IMR-90 (cell line): ENCODE results near the gene DEFB131B. TPM values are rescaled to one million over a fixed set of nuclear protein-coding genes. Genes with fewer than 3 reads are reported as not detected.

Experiments used
- ATAC-seq: fragments of 200-7000 bp; cut with Tn5 transposase; 2 replicates; pipeline ENCODE4 v1.9.1; 2020; ENCODE audit warnings: low read depth, mild to moderate bottlenecking, moderate library complexity
- BruUV-seq: library from RNA; stranded (reverse); fragments of 400-500 nt; replicated peaks from 2 replicates; lab custom pipeline; 2021; lab: Mats Ljungman, UMichigan
- CTCF ChIA-PET: fragments of 300-600 bp; formaldehyde crosslinking; extraction: SDS; loops from one replicate; lab custom pipeline; 2021; ENCODE audit warnings: antibody characterized with exemption; lab: Yijun Ruan, JAX
- POLR2A ChIA-PET: fragments of 300-600 bp; sonication (Branson Sonifier 250); formaldehyde crosslinking; loops from one replicate; lab custom pipeline; 2022; ENCODE audit warnings: antibody characterized with exemption; ENCODE audit not compliant: unreplicated experiment; lab: Charles Lee
- DNase-seq: peaks from one replicate; pipeline ENCODE4 v3.0.0; 2013
- H2AFZ ChIP-seq: replicated peaks from 2 replicates; pipeline ENCODE3; 2013; ENCODE audit warnings: low read length, mild to moderate bottlenecking; ENCODE audit not compliant: poor library complexity
- H2AK5ac ChIP-seq: 2 replicates; pipeline ENCODE4 v1.6.1; 2013; ENCODE audit warnings: low read depth, low read length, inconsistent platforms
- H2AK9ac ChIP-seq: replicated peaks from 2 replicates; pipeline ENCODE3; 2013; ENCODE audit warnings: mild to moderate bottlenecking, low read depth, low read length, moderate library complexity; ENCODE audit not compliant: poor library complexity
- H2BK120ac ChIP-seq: 2 replicates; pipeline ENCODE4 v1.6.1; 2013; ENCODE audit warnings: low read depth, low read length, inconsistent platforms
- H2BK15ac ChIP-seq: 3 replicates; pipeline ENCODE4 v1.6.1; 2013; ENCODE audit warnings: low read depth, low read length, inconsistent platforms
- H2BK20ac ChIP-seq: 2 replicates; pipeline ENCODE4 v1.6.1; 2013; ENCODE audit warnings: low read depth, mild to moderate bottlenecking, inconsistent platforms, low read length, moderate library complexity
- H2BK5ac ChIP-seq: 2 replicates; pipeline ENCODE4 v1.6.1; 2013; ENCODE audit warnings: mild to moderate bottlenecking, low read depth, low read length, inconsistent platforms; ENCODE audit not compliant: poor library complexity, severe bottlenecking
- H3K14ac ChIP-seq: replicated peaks from 2 replicates; pipeline ENCODE4 v1.6.1; 2013; ENCODE audit warnings: low read depth, low read length, inconsistent platforms
- H3K18ac ChIP-seq: 2 replicates; pipeline ENCODE4 v1.6.1; 2013; ENCODE audit warnings: low read depth, low read length, control low read depth
- H3K23ac ChIP-seq: 2 replicates; pipeline ENCODE4 v1.6.1; 2013; ENCODE audit warnings: low read depth, low read length, inconsistent platforms
- H3K27ac ChIP-seq: 2 replicates; pipeline ENCODE4 v1.5.1; 2013; ENCODE audit warnings: mild to moderate bottlenecking, control low read depth, low read length; ENCODE audit not compliant: insufficient read depth
- H3K27me3 ChIP-seq: 2 replicates; pipeline ENCODE4 v1.6.1; 2013; ENCODE audit warnings: low read length; ENCODE audit not compliant: control insufficient read depth, insufficient read depth
- H3K36me3 ChIP-seq: 2 replicates; pipeline ENCODE4 v1.6.1; 2013; ENCODE audit warnings: low read length, mixed read lengths; ENCODE audit not compliant: control insufficient read depth, insufficient read depth
- H3K4ac ChIP-seq: 2 replicates; pipeline ENCODE4 v1.6.1; 2013; ENCODE audit warnings: low read depth, low read length, inconsistent platforms
- H3K4me1 ChIP-seq: 2 replicates; pipeline ENCODE4 v1.6.1; 2013; ENCODE audit warnings: low read length, mixed read lengths; ENCODE audit not compliant: control insufficient read depth, insufficient read depth
- H3K4me2 ChIP-seq: 2 replicates; pipeline ENCODE4 v1.6.1; 2013; ENCODE audit warnings: low read depth, mild to moderate bottlenecking, control low read depth, low read length, moderate library complexity
- H3K4me3 ChIP-seq: 2 replicates; pipeline ENCODE4 v1.5.1; 2013; ENCODE audit warnings: low read depth, mild to moderate bottlenecking, control low read depth, low read length, moderate library complexity; ENCODE audit not compliant: insufficient read depth
- H3K56ac ChIP-seq: 2 replicates; pipeline ENCODE4 v1.6.1; 2013; ENCODE audit warnings: low read length, inconsistent platforms; ENCODE audit not compliant: insufficient read depth; ENCODE audit errors: extremely low read depth
- H3K79me1 ChIP-seq, 2 experiments: 2 replicates each; pipeline ENCODE4 v1.6.1; 2013; ENCODE audit warnings: low read length in 2 of 2, inconsistent platforms in 1 of 2, low read depth in 1 of 2
- H3K9ac ChIP-seq: 2 replicates; pipeline ENCODE4 v1.6.1; 2013; ENCODE audit warnings: low read depth, low read length, control low read depth
- H3K9me1 ChIP-seq: 2 replicates; pipeline ENCODE4 v1.6.1; 2013; ENCODE audit warnings: low read length, inconsistent platforms; ENCODE audit not compliant: insufficient read depth
- H3K9me3 ChIP-seq: 2 replicates; pipeline ENCODE4 v1.6.1; 2013; ENCODE audit warnings: low read length; ENCODE audit not compliant: control insufficient read depth, insufficient read depth
- H4K20me1 ChIP-seq: 2 replicates; pipeline ENCODE4 v1.6.1; 2013; ENCODE audit warnings: low read length, inconsistent platforms; ENCODE audit not compliant: insufficient read depth
- H4K5ac ChIP-seq: 2 replicates; pipeline ENCODE4 v1.6.1; 2013; ENCODE audit warnings: mild to moderate bottlenecking, low read depth, low read length, control low read depth
- H4K8ac ChIP-seq, 2 experiments: 2 replicates each; pipeline ENCODE4 v1.6.1; 2013; ENCODE audit warnings: low read depth in 2 of 2, low read length in 2 of 2, control low read depth in 1 of 2, inconsistent platforms in 1 of 2
- H4K91ac ChIP-seq: 2 replicates; pipeline ENCODE4 v1.6.1; 2013; ENCODE audit warnings: low read depth, low read length, inconsistent platforms; ENCODE audit not compliant: insufficient read depth
- CEBPB ChIP-seq: IDR thresholded peaks from 2 replicates; pipeline ENCODE4 v1.6.1; 2012; ENCODE audit warnings: low read depth, low read length, improper control_type of control experiment
- CHD1 ChIP-seq: IDR thresholded peaks from 2 replicates; pipeline ENCODE4 v1.6.1; 2012; ENCODE audit warnings: low read depth, low read length, improper control_type of control experiment
- FOS ChIP-seq: fragments of 150-350 bp; IDR thresholded peaks from 2 replicates; pipeline ENCODE4 v1.6.1; 2016; ENCODE audit warnings: low read depth, low read length
- MAFK ChIP-seq: IDR thresholded peaks from 2 replicates; pipeline ENCODE4 v1.6.1; 2012; ENCODE audit warnings: low read depth, low read length, improper control_type of control experiment
- MAZ ChIP-seq: IDR thresholded peaks from 2 replicates; pipeline ENCODE4 v1.6.1; 2012; ENCODE audit warnings: low read depth, mild to moderate bottlenecking, low read length, improper control_type of control experiment, moderate library complexity, borderline replicate concordance
- MXI1 ChIP-seq: IDR thresholded peaks from 2 replicates; pipeline ENCODE4 v1.6.1; 2012; ENCODE audit warnings: low read depth, mild to moderate bottlenecking, low read length, moderate library complexity, borderline replicate concordance
- NFE2L2 ChIP-seq: fragments of 150-350 bp; IDR thresholded peaks from 2 replicates; pipeline ENCODE4 v1.6.1; 2016; ENCODE audit warnings: low read depth, mild to moderate bottlenecking, low read length
- POLR2A ChIP-seq: IDR thresholded peaks from 2 replicates; pipeline ENCODE4 v1.6.1; 2012; ENCODE audit warnings: mild to moderate bottlenecking, low read depth, low read length
- RAD21 ChIP-seq: IDR thresholded peaks from 2 replicates; pipeline ENCODE4 v1.6.1; 2012; ENCODE audit warnings: low read length, improper control_type of control experiment
- RCOR1 ChIP-seq: IDR thresholded peaks from 2 replicates; pipeline ENCODE4 v1.6.1; 2012; ENCODE audit warnings: mild to moderate bottlenecking, low read length, improper control_type of control experiment; ENCODE audit not compliant: insufficient replicate concordance
- RFX5 ChIP-seq: IDR thresholded peaks from 2 replicates; pipeline ENCODE4 v1.8.0; 2012; ENCODE audit warnings: low read depth, mild to moderate bottlenecking, low read length, moderate library complexity
- SMC3 ChIP-seq: fragments of 150-350 bp; IDR thresholded peaks from 2 replicates; pipeline ENCODE4 v1.6.1; 2016; ENCODE audit warnings: low read depth, mild to moderate bottlenecking, antibody characterized with exemption, low read length, moderate library complexity
- WGBS, 2 experiments: methylation state at CpG; one replicate each; pipeline versions ENCODE4 v1.1.5 to v1.1.7; 2013; ENCODE audit warnings: missing lambda C conversion rate in 2 of 2; ENCODE audit not compliant: insufficient read length in 1 of 2; ENCODE audit errors: extremely low coverage in 2 of 2; 5-methylcytosine and 5-hydroxymethylcytosine counted together
- dilution Hi-C: fragments of 300-500 bp; cut with HindIII; formaldehyde crosslinking; loops from one replicate; pipeline ENCODE4 v1.14.3; 2018; ENCODE audit warnings: low sequenced_read_pairs; ENCODE audit not compliant: unreplicated experiment
- in situ Hi-C: fragments of 300-500 bp; cut with MboI; formaldehyde crosslinking; loops from 3 replicates; pipeline ENCODE4 v1.14.3; 2019; ENCODE audit warnings: low sequenced_read_pairs, inconsistent platforms, mixed read lengths
- intact Hi-C: fragments of 100-400 bp; cut with micrococcal nuclease; formaldehyde crosslinking; loops from 2 replicates; pipeline ENCODE4 v1.10.0; 2022
- polyA plus RNA-seq, 3 experiments: library from polyadenylated mRNA; depleted of rRNA; stranded (reverse); fragments of >200 nt; gene quantifications; 2 replicates each; pipeline ENCODE4 v1.2.3, GENCODE V29; 2012; ENCODE audit warnings: low replicate concordance in 1 of 3
- total RNA-seq: library from RNA; depleted of rRNA; stranded (reverse); fragments of >200 nt; gene quantifications from 2 replicates; pipeline ENCODE4 v1.2.3, GENCODE V29; 2012
- TF ChIP-seq, protein P1 (sequence below): fragments of 150-350 bp; IDR thresholded peaks from 2 replicates; pipeline ENCODE4 v1.6.1; 2016; ENCODE audit warnings: low read depth, mild to moderate bottlenecking, low read length, moderate library complexity, borderline replicate concordance
- TF ChIP-seq, protein P2 (sequence below): fragments of 150-350 bp; IDR thresholded peaks from 2 replicates; pipeline ENCODE4 v1.6.1; 2017; ENCODE audit warnings: mild to moderate bottlenecking, antibody characterized with exemption, low read length, low read depth
- TF ChIP-seq, protein P3 (sequence below): conservative IDR thresholded peaks from 2 replicates; pipeline ENCODE4 v1.5.1; 2012; ENCODE audit warnings: mild to moderate bottlenecking, low read depth, low read length, improper control_type of control experiment

Gene DEFB131B
- total and polyA plus RNA-seq, 2 of the 4 experiments (the other 2 are of a cell fraction): not detected

DNA sequence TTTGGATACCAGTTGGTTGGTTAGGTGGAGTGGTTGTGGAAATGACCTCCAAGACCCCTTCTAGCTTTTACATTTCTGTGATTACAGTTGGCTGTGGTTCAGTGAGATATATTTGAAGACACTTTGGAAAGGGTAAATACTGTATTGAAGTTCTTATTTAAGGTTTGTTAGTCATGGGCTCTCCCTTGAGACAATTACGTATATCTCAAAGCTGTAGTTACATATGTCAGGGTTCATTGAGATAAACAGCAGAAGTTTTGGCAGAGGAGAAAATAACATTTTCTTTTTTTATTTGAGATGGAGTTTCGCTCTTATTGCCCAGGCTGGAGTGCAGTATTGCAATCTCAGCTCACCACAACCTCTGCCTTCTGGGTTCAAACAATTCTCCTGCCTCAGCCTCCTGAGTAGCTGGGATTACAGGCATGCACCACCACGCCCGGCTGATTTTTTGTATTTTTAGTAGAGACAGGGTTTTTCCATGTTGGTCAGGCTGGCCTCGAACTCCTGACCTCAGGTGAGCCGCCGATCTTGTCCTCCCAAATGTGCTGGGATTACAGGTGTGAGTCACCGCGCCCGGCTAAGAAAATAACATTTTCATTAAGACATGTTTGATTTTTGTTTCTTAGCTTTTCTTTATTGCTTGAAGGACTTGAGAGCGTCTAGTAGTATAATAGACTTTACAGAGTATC is 52.4 kb downstream of the DEFB131B start:
- Histone ChIP-seq H4K8ac (no peak overlapping the region), H2AK5ac (no peak overlapping the region), H2BK5ac (no peak overlapping the region), H4K5ac (no peak overlapping the region), H3K4me1 (peaks cover 4% of the 10 kb centered on the region), H2AFZ (no peak overlapping the region), H3K27ac (no peak overlapping the region), H3K56ac (no peak overlapping the region), H3K79me1 (peaks cover 24 to 69% of the 10 kb centered on the region in 2 experiments), H2BK20ac (no peak overlapping the region), H2BK15ac (no peak overlapping the region), H3K18ac (no peak overlapping the region), H3K23ac (no peak overlapping the region), H3K9me1 (peaks cover 12% of the 10 kb centered on the region), H3K9ac (no peak overlapping the region), H3K36me3 (no peaks in the 10 kb centered on the region; the same call in 1 of the 2 replicates), H2AK9ac (no peak overlapping the region), H3K14ac (no peak overlapping the region), H4K91ac (no peak overlapping the region), H3K27me3 (no peaks in the 10 kb centered on the region), H3K9me3 (no peaks in the 10 kb centered on the region), H4K20me1 (peaks cover 31% of the 10 kb centered on the region; the same call in 1 of the 2 replicates), H2BK120ac (no peak overlapping the region), H3K4ac (no peak overlapping the region), H3K4me2 (no peak overlapping the region), H3K4me3 (no peak overlapping the region)
- dilution Hi-C loops: no loop called here
- ChIA-PET POLR2A (no interaction called here), CTCF (no interaction called here)
- no TSS peak for BruUV-seq
- in situ Hi-C loops: no loop called here
- intact Hi-C loops: no loop called here
- ATAC-seq (no peak), DNase-seq (no peak)
- WGBS, 2 experiments: no CpG with 5 or more reads among the region's 11 CpGs
- TF ChIP-seq, protein P1, sequence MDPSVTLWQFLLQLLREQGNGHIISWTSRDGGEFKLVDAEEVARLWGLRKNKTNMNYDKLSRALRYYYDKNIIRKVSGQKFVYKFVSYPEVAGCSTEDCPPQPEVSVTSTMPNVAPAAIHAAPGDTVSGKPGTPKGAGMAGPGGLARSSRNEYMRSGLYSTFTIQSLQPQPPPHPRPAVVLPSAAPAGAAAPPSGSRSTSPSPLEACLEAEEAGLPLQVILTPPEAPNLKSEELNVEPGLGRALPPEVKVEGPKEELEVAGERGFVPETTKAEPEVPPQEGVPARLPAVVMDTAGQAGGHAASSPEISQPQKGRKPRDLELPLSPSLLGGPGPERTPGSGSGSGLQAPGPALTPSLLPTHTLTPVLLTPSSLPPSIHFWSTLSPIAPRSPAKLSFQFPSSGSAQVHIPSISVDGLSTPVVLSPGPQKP: no peak
- TF ChIP-seq, protein P2, sequence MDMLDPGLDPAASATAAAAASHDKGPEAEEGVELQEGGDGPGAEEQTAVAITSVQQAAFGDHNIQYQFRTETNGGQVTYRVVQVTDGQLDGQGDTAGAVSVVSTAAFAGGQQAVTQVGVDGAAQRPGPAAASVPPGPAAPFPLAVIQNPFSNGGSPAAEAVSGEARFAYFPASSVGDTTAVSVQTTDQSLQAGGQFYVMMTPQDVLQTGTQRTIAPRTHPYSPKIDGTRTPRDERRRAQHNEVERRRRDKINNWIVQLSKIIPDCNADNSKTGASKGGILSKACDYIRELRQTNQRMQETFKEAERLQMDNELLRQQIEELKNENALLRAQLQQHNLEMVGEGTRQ: no peak
- TF ChIP-seq CHD1 (no peak), SMC3 (no peak), NFE2L2 (no peak), RAD21 (no peak), MAZ (no peak), FOS (no peak), RCOR1 (no peak), CEBPB (no peak), RFX5 (no peak), MAFK (no peak), MXI1 (no peak), POLR2A (no peak)
- TF ChIP-seq, protein P3, sequence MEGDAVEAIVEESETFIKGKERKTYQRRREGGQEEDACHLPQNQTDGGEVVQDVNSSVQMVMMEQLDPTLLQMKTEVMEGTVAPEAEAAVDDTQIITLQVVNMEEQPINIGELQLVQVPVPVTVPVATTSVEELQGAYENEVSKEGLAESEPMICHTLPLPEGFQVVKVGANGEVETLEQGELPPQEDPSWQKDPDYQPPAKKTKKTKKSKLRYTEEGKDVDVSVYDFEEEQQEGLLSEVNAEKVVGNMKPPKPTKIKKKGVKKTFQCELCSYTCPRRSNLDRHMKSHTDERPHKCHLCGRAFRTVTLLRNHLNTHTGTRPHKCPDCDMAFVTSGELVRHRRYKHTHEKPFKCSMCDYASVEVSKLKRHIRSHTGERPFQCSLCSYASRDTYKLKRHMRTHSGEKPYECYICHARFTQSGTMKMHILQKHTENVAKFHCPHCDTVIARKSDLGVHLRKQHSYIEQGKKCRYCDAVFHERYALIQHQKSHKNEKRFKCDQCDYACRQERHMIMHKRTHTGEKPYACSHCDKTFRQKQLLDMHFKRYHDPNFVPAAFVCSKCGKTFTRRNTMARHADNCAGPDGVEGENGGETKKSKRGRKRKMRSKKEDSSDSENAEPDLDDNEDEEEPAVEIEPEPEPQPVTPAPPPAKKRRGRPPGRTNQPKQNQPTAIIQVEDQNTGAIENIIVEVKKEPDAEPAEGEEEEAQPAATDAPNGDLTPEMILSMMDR: no peak
